Measurements from ENCODE around the gene CTPS2. TPM values are rescaled to one million over a fixed set of nuclear protein-coding genes. Genes with fewer than 3 reads are reported as not detected.
"Not testable (repeated sequence)": the region's sequence is repeated elsewhere in the genome, so short reads cannot be mapped to it uniquely, and the experiment has no call there.

CTPS2 gene
- total RNA-seq, 2 experiments from 2014 or later, result 6.3 to 6.6 TPM

DNA sequence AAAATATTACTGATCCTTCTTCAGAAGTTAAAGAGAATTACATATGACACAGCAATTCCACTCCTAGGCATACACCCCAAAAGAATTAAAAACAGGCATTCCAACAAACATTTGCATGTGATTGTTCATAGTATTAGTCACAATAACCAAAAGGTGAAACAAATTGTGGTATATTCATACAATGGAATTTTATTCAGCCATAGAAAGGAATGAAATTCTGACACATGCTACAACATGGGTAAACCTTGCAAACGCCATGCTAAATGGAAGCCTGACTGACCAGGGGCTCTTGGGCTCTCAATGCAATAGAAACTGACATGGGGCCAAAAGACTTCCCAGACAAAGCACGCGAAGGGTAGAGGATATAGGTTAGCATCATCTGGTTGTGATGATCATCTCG, 124.6 kb downstream of the CTPS2 start:
- no peaks in the 10 kb centered on the region for H3K9me3 Mint-ChIP-seq
- no peak overlapping the region for H3K27ac Mint-ChIP-seq
- H3K4me1 Mint-ChIP-seq (ENCODE audit: low read depth), result peaks cover 9% of the 10 kb centered on the region
- CTCF ChIA-PET, result no interaction called here
- intact Hi-C loops (cut with micrococcal nuclease), result no loop called here
- POLR2A ChIA-PET, result no interaction called here
- H3K36me3 Mint-ChIP-seq, result peaks cover 7% of the 10 kb centered on the region
- DNase-seq, result no peak
- H3K4me3 Mint-ChIP-seq, result no peak overlapping the region
- H3K27me3 Mint-ChIP-seq, result no peaks in the 10 kb centered on the region

DNA sequence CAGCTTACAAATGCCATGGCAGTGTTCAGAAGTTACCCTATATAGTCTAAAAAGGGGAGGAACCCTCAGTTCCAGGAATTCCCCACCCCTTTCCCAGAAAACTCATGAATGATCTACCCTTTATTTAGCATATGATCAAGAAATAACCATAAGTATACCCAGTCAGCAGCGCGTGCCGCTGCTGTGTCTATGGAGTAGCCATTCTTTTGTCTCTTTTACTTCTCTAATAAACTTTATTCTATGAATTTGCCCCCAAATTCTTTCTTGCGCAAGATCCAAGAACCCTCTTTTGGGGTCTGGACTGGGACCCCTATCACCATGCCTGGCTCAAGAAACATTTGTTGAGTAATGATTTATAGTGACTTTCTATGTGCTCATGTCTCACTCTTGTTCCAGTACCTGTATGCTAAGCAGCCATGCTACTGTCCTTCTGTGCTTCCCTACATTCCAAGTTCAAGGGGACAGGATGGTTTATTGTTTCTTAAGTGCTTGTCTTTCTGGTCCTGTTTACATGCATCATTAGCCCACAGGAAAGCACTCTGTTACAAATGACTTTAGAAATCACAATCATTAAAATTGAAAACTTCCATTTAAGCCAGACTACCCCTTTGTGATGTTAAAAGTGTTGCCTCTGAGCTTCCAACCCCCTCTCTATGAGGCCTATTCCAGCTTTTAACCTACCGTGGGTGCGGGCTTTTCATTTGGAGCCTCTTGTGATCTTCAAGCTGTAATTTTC, 125.9 kb downstream of the CTPS2 start:
- intact Hi-C loops (cut with micrococcal nuclease), result no loop called here
- DNase-seq, result no peak
- CTCF ChIA-PET, result no interaction called here
- peaks cover 4% of the 10 kb centered on the region for H3K9me3 Mint-ChIP-seq
- no peak overlapping the region for H3K4me3 Mint-ChIP-seq
- POLR2A ChIA-PET, result no interaction called here
- H3K4me1 Mint-ChIP-seq (ENCODE audit: low read depth), result peaks cover 9% of the 10 kb centered on the region
- no peak overlapping the region for H3K27ac Mint-ChIP-seq
- no peaks in the 10 kb centered on the region for H3K27me3 Mint-ChIP-seq
- peaks cover 7% of the 10 kb centered on the region for H3K36me3 Mint-ChIP-seq

DNA sequence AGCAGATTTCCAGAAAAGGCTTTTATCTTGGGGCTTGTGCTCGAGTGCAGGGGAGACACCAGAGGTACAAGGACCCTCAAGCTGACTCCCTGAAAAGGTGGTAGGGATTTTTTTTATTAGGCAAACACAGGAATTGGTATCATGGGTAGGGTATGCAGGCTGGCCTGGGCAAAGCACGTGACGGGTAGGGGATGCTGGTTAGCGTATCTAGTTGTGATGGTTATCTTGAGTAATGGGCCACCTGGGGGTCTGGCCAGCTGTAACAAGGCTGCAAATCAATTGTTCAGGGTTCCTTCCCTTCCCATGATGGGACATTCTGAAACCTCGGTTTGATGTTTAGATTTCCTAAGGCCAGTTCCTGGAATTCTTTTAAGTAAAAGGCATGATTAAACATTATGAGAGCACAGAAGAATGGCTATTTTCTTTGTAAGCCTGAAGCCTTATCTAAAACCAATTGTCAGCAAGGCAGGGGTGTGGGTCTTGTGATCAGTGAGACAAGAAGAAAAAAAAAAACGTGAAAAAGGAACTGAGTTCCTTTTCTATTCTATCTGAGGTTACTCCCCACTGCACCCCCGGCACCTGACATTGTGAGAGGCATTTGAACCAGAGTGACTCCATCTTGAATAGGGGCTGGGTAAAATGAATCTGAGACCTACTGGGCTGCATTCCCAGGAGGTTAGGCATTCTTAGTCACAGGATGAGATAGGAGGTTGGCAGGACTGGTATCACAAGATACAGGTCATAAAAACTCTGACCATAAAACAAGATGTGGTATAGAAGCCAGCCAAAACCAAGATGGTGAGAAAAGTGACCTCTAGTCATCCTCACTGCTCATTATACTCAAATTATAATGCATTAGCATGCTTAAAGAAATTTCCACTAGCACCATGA, 126.7 kb downstream of the CTPS2 start:
- H3K4me1 Mint-ChIP-seq (ENCODE audit: low read depth), result peaks cover 9% of the 10 kb centered on the region
- peaks cover 9% of the 10 kb centered on the region for H3K9me3 Mint-ChIP-seq
- intact Hi-C loops (cut with micrococcal nuclease), result no loop called here
- H3K27ac Mint-ChIP-seq, result no peak overlapping the region
- DNase-seq, result no peak
- CTCF ChIA-PET, result no interaction called here
- POLR2A ChIA-PET, result no interaction called here
- H3K27me3 Mint-ChIP-seq, result no peaks in the 10 kb centered on the region
- H3K4me3 Mint-ChIP-seq, result no peak overlapping the region
- peaks cover 6% of the 10 kb centered on the region for H3K36me3 Mint-ChIP-seq

DNA sequence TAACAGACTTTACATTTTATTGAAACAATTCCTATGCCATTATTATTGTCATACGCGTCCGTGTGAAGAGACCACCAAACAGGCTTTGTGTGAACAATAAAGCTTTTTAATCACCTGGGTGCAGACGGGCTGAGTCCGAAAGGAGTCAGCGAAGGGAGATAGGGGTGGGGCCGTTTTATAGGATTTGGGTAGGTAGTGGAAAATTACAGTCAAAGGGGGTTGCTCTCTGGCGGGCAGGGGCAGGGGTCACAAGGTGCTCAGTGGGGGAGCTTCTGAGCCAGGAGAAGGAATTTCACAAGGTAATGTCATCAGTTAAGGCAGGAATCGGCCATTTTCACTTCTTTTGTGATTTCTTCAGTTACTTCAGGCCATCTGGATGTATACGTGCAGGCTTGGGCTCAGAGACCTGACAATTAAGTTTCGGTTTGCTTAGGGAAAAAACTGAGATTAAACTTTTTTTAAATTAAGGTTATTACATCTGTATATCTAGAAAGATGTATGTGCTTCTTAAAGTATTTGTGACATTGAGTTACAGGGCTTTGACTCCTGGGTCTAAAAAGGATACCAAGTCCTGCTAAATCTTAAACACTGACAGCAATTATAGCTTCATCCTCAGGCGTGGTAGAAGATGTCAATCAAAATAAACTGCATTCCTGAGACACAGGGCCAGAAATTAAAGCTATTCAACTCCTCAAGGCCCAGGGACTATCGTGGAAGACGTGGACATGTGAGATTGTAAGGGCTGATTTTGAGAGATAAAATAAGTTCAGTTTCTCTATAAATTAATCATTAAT, 132.3 kb downstream of the CTPS2 start:
- H3K9me3 Mint-ChIP-seq, result peaks cover 10% of the 10 kb centered on the region
- H3K36me3 Mint-ChIP-seq; H3K27ac Mint-ChIP-seq; intact Hi-C loops (cut with micrococcal nuclease); H3K27me3 Mint-ChIP-seq; POLR2A ChIA-PET; DNase-seq; H3K4me1 Mint-ChIP-seq (ENCODE audit: low read depth); H3K4me3 Mint-ChIP-seq; CTCF ChIA-PET: not testable (repeated sequence)

DNA sequence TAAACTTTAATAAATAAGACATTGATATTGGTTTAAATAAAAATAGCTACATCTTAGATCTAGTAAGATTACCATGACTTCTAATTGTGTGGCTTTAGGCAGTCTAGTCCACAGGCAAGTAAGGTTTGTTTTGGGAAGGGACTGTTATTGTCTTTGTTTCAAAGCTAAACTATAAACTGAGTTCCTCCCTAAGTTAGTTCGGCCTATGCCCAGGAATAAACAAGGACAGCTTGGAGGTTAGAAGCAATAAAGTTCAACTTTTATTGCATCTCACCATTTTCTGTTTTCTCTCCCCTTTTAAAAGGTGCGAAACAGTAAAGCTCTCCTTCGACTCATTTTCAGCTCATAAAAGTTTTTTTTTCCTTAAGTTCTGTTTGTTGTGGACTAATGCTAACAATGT, 133.0 kb downstream of the CTPS2 start:
- ChIA-PET CTCF (no interaction called here), POLR2A (no interaction called here)
- intact Hi-C loops (cut with micrococcal nuclease), result no loop called here
- Mint-ChIP-seq H3K27me3 (no peaks in the 10 kb centered on the region), H3K36me3 (peaks cover 2% of the 10 kb centered on the region), H3K4me3 (no peak overlapping the region), H3K4me1 (ENCODE audit: low read depth) (no peaks in the 10 kb centered on the region), H3K9me3 (peaks cover 10% of the 10 kb centered on the region), H3K27ac (no peak overlapping the region)
- no peak for DNase-seq

DNA sequence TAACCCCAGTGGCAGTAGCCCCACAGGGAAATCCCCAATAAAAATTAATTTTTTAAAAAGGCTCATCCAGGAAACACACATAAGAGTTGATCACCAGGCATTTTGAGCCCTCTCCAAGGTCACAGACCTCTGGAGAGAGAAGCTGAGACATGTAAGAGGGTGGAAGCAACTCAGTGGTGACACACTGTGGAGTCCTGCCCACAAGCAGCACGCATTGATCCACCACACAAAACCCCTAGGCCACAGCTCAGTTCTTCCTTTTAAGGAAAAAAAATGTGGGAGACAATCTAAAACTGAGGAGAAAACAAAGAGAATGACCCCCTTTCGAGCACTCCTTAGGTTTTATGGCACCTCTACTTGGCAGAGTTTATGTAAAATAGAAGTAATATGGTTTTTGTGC, 134.3 kb downstream of the CTPS2 start:
- H3K27me3 Mint-ChIP-seq, result no peaks in the 10 kb centered on the region
- ChIA-PET CTCF (no interaction called here), POLR2A (no interaction called here)

DNA sequence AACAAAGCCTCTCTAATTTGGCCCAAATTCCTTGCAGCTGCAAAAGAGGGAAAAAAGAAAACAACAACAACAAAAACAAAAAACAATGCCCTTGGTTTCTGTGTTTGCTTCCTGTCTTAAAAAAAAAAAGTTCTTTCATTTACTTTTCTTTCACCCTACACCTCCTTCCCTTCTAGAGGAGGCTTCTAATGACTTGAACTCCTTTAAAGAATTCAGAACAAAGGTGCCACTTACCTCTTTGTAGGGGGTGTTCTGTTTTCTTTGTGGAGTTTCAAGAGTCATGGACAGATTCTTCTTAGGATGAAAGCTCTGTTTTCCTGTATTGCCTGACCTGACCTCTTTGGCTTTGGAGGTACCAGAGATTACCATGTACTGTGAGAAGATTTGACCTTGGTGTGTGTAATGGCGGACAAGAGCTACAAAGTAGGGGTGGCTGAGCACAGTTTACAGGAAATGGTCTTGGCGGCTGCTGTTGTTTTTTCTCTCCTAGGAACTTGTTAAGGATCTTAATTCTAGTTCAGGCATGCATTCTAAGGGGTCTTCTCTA, 134.9 kb downstream of the CTPS2 start:
- Mint-ChIP-seq H3K36me3 (peaks cover 2% of the 10 kb centered on the region), H3K4me3 (no peak overlapping the region), H3K27ac (no peak overlapping the region), H3K9me3 (peaks cover 8% of the 10 kb centered on the region), H3K27me3 (no peaks in the 10 kb centered on the region), H3K4me1 (ENCODE audit: low read depth) (peaks cover 3% of the 10 kb centered on the region)
- ChIA-PET CTCF (no interaction called here), POLR2A (no interaction called here)
- intact Hi-C loops (cut with micrococcal nuclease), result no loop called here
- DNase-seq, result no peak

More for the DNA sequence above, 134.3 kb downstream of the CTPS2 start:
- intact Hi-C loops (cut with micrococcal nuclease), result no loop called here
- Mint-ChIP-seq H3K36me3 (peaks cover 2% of the 10 kb centered on the region), H3K4me1 (ENCODE audit: low read depth) (peaks cover 3% of the 10 kb centered on the region), H3K27ac (no peak overlapping the region), H3K4me3 (no peak overlapping the region), H3K9me3 (peaks cover 10% of the 10 kb centered on the region)
- no peak for DNase-seq

DNA sequence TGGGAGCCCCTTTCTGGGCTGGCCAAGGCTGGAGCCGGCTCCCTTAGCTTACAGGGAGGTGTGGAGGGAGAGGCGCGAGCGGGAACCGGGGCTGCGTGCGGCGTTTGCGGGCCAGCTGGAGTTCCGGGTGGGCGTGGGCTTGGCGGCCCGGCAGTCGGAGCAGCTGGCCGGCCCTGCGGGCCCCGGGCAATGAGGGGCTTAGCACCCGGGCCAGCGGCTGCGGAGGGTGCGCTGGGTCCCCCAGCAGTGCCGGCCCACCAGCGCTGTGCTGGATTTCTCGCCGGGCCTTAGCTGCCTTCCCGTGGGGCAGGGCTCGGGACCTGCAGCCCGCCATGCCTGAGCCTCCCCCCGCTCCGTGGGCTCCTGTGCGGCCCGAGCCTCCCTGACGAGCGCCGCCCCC, 137.1 kb downstream of the CTPS2 start:
- intact Hi-C loops (cut with micrococcal nuclease); H3K27me3 Mint-ChIP-seq; CTCF ChIA-PET; H3K4me1 Mint-ChIP-seq (ENCODE audit: low read depth); H3K36me3 Mint-ChIP-seq; POLR2A ChIA-PET; H3K4me3 Mint-ChIP-seq; H3K27ac Mint-ChIP-seq; H3K9me3 Mint-ChIP-seq; DNase-seq: not testable (repeated sequence)

DNA sequence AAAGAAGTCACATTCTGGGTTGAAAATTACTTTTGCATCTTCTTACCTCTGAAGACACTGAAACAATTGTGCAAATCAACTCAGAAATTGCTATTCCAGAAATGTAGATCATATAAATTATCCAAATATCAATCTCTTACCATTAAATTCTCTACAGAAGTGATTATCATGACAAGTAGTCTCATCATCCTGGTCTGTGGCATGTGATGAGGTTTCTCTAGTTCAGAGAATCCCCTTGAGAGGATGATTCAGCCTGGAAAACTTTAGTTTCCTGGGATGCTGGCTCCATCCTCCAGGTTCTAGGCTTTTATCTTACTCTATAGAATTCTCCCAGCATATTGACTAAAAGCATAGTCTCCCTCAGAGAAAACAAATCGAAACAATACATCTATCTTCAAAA, 138.7 kb downstream of the CTPS2 start:
- Mint-ChIP-seq H3K4me1 (ENCODE audit: low read depth) (peaks cover 3% of the 10 kb centered on the region), H3K36me3 (no peaks in the 10 kb centered on the region), H3K4me3 (no peak overlapping the region), H3K27me3 (no peaks in the 10 kb centered on the region), H3K27ac (no peak overlapping the region), H3K9me3 (no peaks in the 10 kb centered on the region)
- intact Hi-C loops (cut with micrococcal nuclease), result no loop called here
- POLR2A ChIA-PET, result no interaction called here
- DNase-seq, result no peak
- CTCF ChIA-PET, result no interaction called here

DNA sequence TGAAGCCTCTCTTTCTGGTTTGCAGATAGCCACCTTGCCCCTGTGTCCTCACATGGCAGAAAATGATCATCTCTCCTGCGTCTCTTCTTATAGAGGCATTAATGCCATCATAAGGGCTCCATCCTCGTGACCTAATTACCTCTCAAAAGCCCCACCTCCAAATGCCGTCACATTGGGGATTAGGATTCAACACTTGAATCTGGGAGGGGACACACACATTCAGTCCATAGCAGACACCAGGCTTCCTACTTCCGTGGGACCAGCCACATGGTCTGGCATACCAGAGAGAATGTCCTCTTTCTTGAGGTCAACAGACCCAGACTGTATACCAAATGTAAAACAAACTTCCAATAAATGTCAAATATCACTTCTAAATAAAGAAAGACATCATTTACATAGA, 144.8 kb downstream of the CTPS2 start:
- ChIA-PET CTCF (no interaction called here), POLR2A (no interaction called here)
- intact Hi-C loops (cut with micrococcal nuclease), result no loop called here
- no peaks in the 10 kb centered on the region for H3K36me3 Mint-ChIP-seq
- H3K4me3 Mint-ChIP-seq, result no peak overlapping the region
- DNase-seq, result no peak
- H3K4me1 Mint-ChIP-seq (ENCODE audit: low read depth), result no peaks in the 10 kb centered on the region
- H3K9me3 Mint-ChIP-seq, result no peaks in the 10 kb centered on the region
- H3K27me3 Mint-ChIP-seq, result no peaks in the 10 kb centered on the region
- no peak overlapping the region for H3K27ac Mint-ChIP-seq

DNA sequence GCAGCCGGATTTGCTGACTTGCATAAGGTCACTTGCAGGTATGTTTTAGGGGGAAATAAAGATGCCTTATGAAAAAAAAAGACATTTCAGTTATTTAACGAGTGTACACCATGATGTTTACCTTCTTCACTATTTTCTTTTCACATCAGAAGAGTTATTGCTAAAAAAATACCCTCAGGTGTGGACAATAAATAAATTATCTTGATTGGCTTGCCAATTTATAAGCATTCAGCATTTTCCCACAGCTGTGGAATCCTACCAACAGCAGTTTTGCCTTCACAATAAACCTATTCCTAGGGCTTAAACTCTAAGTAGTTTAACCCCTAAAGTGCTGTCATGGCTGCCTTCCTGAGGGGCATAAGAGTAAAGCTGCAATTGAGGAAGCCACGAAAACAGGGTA, 145.9 kb downstream of the CTPS2 start:
- no peaks in the 10 kb centered on the region for H3K27me3 Mint-ChIP-seq
- intact Hi-C loops (cut with micrococcal nuclease), result no loop called here
- no peaks in the 10 kb centered on the region for H3K36me3 Mint-ChIP-seq
- H3K27ac Mint-ChIP-seq, result no peak overlapping the region
- H3K4me1 Mint-ChIP-seq (ENCODE audit: low read depth), result no peaks in the 10 kb centered on the region
- no peak overlapping the region for H3K4me3 Mint-ChIP-seq
- H3K9me3 Mint-ChIP-seq, result no peaks in the 10 kb centered on the region
- CTCF ChIA-PET, result interaction anchor here (0.6 to 0.7 kb wide), 3 partner anchors 118 to 125 kb away, joined by 3 read pairs; no protein-coding TSS in a partner anchor
- DNase-seq, result no peak
- POLR2A ChIA-PET, result no interaction called here

DNA sequence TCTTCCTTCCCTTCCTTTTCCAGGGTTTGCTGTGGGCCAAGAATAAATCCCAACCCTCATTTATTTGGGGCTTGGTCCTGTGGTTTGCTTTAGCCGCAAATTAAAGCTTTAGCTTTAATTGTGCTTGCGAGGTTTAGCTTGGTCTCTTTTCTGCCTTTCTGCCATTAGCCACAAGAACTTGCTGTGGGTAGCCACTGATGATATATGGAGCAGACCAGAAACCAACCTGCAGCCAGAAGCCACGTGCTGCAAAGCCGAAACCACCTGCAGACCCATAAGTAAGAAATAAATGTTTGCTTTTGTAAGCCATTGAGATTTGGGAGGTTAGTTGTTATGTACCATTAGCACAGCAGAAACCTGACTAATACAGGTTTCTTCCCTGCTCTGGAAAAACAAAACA, 152.3 kb downstream of the CTPS2 start:
- ChIA-PET POLR2A (no interaction called here), CTCF (no interaction called here)
- Mint-ChIP-seq H3K9me3 (no peaks in the 10 kb centered on the region), H3K36me3 (no peaks in the 10 kb centered on the region), H3K4me1 (ENCODE audit: low read depth) (peaks cover 6% of the 10 kb centered on the region), H3K4me3 (no peak overlapping the region), H3K27ac (no peak overlapping the region), H3K27me3 (no peaks in the 10 kb centered on the region)
- intact Hi-C loops (cut with micrococcal nuclease), result no loop called here
- no peak for DNase-seq

All from activated CD4-positive, alpha-beta memory T cell treated with anti-CD3 and anti-CD28 coated beads for 36 hours (primary cell).